ENCODE measurements around the gene ZNF484. TPM values are rescaled to one million over a fixed set of nuclear protein-coding genes. Genes with fewer than 3 reads are reported as not detected.
"Not testable (repeated sequence)": the region's sequence is repeated elsewhere in the genome, so short reads cannot be mapped to it uniquely, and the experiment has no call there.

Gene ZNF484
- total RNA-seq: 1 to 10 TPM; 1.6 to 3.7 (median 2.8) TPM
- long read RNA-seq, partial matches to known transcripts: 0 of 1 reads
- long read RNA-seq, other reads (novel, unspliced or antisense): 0 of 1 reads

GRCh38 chr9:92877531-92878430 lies at the start of gene ZNF484:
ZNF484 (minus strand) TSS chr9:92878038; CDS start chr9:92875029, 3,009 bp downstream.
- 18% methylated on average over 21 of the region's 28 CpGs for WGBS (ENCODE audit: insufficient coverage, low coverage, low lambda C conversion rate, missing lambda C conversion rate)
- ATAC-seq: peak; percentile 98 to 99 (median 99)
- DNase-seq: peak; percentile 97
- Histone ChIP-seq H3K36me3 (no peaks in the 10 kb centered on the region), H3K4me3 (peak within 1 kb of the TSS; percentile 48 to 75 (median 68)), H3K27me3 (no peaks in the 10 kb centered on the region), H3K4me1 (peaks cover 0 to 4% (median 0%) of the 10 kb centered on the region in 4 donors), H3K9me3 (no peaks in the 10 kb centered on the region), H3K27ac (peak within 1 kb of the TSS; percentile 43 to 63 (median 50))
- intact Hi-C loops (cut with DNase I): no loop called here
- TF ChIP-seq POLR2A (IDR thresholded peaks at IDR 0.05) (peak; percentile 55), CTCF (IDR thresholded peaks at IDR 0.05) (no peak)

- no peaks in the 10 kb centered on the region for H3K9me3 ChIP-seq
- no peaks in the 10 kb centered on the region for H3K36me3 ChIP-seq
- ATAC-seq (no peak), DNase-seq (no peak)
- H3K27me3 ChIP-seq: no peaks in the 10 kb centered on the region
- intact Hi-C loops (cut with DNase I): no loop called here
- no peak overlapping the region for H3K27ac ChIP-seq
- WGBS (ENCODE audit: insufficient coverage, low coverage, low lambda C conversion rate, missing lambda C conversion rate): 80% methylated on average over 1 of the region's 1 CpG
- H3K4me1 ChIP-seq: no peaks in the 10 kb centered on the region
- TF ChIP-seq CTCF (IDR thresholded peaks at IDR 0.05): no peak
- no peak overlapping the region for H3K4me3 ChIP-seq
Measured at GRCh38 chr9:92920437-92920836, 42.6 kb upstream of the ZNF484 start.

- no peak overlapping the region for H3K27ac ChIP-seq
- H3K27me3 ChIP-seq: no peaks in the 10 kb centered on the region
- WGBS (ENCODE audit: insufficient coverage, low coverage, low lambda C conversion rate, missing lambda C conversion rate): 21% methylated on average over 2 of the region's 2 CpGs
- no peaks in the 10 kb centered on the region for H3K36me3 ChIP-seq
- H3K9me3 ChIP-seq: no peaks in the 10 kb centered on the region
- H3K4me1 ChIP-seq: no peaks in the 10 kb centered on the region
- no peak for TF ChIP-seq POLR2A (IDR thresholded peaks at IDR 0.05)
- no peak for TF ChIP-seq CTCF (IDR thresholded peaks at IDR 0.05)
- no peak overlapping the region for H3K4me3 ChIP-seq
- DNase-seq (no peak), ATAC-seq (peak in 1 of 4 donors; percentile 54)
- intact Hi-C loops (cut with DNase I): no loop called here
Measured at GRCh38 chr9:92917176-92917800, 39.5 kb upstream of the ZNF484 start.

GRCh38 chr9:92911511-92912475 lies 34.0 kb upstream of the ZNF484 start:
- intact Hi-C loops (cut with DNase I): no loop called here
- Histone ChIP-seq H3K27ac (no peak overlapping the region), H3K36me3 (no peaks in the 10 kb centered on the region), H3K27me3 (no peaks in the 10 kb centered on the region), H3K4me3 (no peak overlapping the region), H3K9me3 (no peaks in the 10 kb centered on the region), H3K4me1 (peaks cover 0 to 8% (median 3%) of the 10 kb centered on the region in 4 donors)
- 41% methylated on average over 11 of the region's 11 CpGs for WGBS (ENCODE audit: insufficient coverage, low coverage, low lambda C conversion rate, missing lambda C conversion rate)
- TF ChIP-seq CTCF (IDR thresholded peaks at IDR 0.05) (no peak), POLR2A (IDR thresholded peaks at IDR 0.05) (no peak)
- DNase-seq (no peak), ATAC-seq (peak; percentile 39 to 59 (median 45))

- ATAC-seq; H3K4me3 ChIP-seq; H3K27ac ChIP-seq; H3K9me3 ChIP-seq; H3K4me1 ChIP-seq; H3K36me3 ChIP-seq; H3K27me3 ChIP-seq; intact Hi-C loops (cut with DNase I); DNase-seq: not testable (repeated sequence)
- WGBS (ENCODE audit: insufficient coverage, low coverage, low lambda C conversion rate, missing lambda C conversion rate): no CpG with 5 or more reads among the region's 6 CpGs
Measured at GRCh38 chr9:92905137-92905536, 27.3 kb upstream of the ZNF484 start.

Data from right lobe of liver (tissue), 6 donors.